Measurements from ENCODE around the gene MIPOL1.

- TF ChIP-seq, protein P1, sequence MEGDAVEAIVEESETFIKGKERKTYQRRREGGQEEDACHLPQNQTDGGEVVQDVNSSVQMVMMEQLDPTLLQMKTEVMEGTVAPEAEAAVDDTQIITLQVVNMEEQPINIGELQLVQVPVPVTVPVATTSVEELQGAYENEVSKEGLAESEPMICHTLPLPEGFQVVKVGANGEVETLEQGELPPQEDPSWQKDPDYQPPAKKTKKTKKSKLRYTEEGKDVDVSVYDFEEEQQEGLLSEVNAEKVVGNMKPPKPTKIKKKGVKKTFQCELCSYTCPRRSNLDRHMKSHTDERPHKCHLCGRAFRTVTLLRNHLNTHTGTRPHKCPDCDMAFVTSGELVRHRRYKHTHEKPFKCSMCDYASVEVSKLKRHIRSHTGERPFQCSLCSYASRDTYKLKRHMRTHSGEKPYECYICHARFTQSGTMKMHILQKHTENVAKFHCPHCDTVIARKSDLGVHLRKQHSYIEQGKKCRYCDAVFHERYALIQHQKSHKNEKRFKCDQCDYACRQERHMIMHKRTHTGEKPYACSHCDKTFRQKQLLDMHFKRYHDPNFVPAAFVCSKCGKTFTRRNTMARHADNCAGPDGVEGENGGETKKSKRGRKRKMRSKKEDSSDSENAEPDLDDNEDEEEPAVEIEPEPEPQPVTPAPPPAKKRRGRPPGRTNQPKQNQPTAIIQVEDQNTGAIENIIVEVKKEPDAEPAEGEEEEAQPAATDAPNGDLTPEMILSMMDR (IDR thresholded peaks at IDR 0.05; ENCODE audit: low read length): no peak
- no peak for TF ChIP-seq EZH2 (IDR thresholded peaks at IDR 0.05; ENCODE audit: borderline replicate concordance, low read length)
Measured at GRCh38 chr14:37515771-37516170, 318.0 kb downstream of the MIPOL1 start.
